ENCODE measurements around the gene DYRK2.
A peak's percentile ranks its signal among the peaks of the same experiment; 100 is the strongest.

The DYRK2 gene

GRCh38 chr12:67709367-67709954, 60.9 kb downstream of the DYRK2 start:
- DNase-seq = no peak

GRCh38 chr12:67710582-67710981, 62.0 kb downstream of the DYRK2 start:
- DNase-seq = peak; percentile 46

- DNase-seq = no peak
These were observed 63.5 kb downstream of the DYRK2 start for GRCh38 chr12:67712011-67712410.

DNA sequence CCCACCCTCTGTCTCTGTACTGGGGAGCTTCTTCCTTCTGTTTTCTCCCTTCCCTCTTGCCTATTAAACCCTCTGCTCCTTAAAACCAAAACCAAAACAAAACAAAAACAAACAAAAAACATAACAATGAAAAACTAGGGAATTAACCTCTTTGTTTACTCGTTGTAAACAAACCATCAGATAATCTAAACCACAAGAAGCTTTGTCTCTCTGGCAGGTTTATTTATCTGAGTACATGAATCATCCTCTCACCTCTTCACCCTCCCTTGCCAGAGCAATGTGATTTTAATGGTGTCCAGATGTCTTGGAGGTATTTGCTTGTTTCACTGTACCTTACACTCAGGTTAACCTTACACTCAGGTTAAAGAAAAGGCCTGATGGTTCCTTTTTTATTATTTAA, 66.1 kb downstream of the DYRK2 start:
- DNase-seq = no peak

Data from fibroblast of skin of right biceps (primary cell).